Measurements from ENCODE around the gene UTY. TPM values are rescaled to one million over a fixed set of nuclear protein-coding genes. Genes with fewer than 3 reads are reported as not detected.

UTY gene
- total RNA-seq, 4 donors from 2014 or later, result 0.06 to 48.8 (median 32.9) TPM; not detected in 1

- Histone ChIP-seq H3K4me3 (no peak overlapping the region), H3K9me3 (no peaks in the 10 kb centered on the region), H3K36me3 (peaks cover 0 to 12% (median 0%) of the 10 kb centered on the region in 3 donors), H3K4me1 (no peaks in the 10 kb centered on the region), H3K27me3 (no peaks in the 10 kb centered on the region), H3K27ac (no peak overlapping the region)
- no peak for DNase-seq
- TF ChIP-seq POLR2A (IDR thresholded peaks at IDR 0.05), result no peak
- TF ChIP-seq, protein P1, sequence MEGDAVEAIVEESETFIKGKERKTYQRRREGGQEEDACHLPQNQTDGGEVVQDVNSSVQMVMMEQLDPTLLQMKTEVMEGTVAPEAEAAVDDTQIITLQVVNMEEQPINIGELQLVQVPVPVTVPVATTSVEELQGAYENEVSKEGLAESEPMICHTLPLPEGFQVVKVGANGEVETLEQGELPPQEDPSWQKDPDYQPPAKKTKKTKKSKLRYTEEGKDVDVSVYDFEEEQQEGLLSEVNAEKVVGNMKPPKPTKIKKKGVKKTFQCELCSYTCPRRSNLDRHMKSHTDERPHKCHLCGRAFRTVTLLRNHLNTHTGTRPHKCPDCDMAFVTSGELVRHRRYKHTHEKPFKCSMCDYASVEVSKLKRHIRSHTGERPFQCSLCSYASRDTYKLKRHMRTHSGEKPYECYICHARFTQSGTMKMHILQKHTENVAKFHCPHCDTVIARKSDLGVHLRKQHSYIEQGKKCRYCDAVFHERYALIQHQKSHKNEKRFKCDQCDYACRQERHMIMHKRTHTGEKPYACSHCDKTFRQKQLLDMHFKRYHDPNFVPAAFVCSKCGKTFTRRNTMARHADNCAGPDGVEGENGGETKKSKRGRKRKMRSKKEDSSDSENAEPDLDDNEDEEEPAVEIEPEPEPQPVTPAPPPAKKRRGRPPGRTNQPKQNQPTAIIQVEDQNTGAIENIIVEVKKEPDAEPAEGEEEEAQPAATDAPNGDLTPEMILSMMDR (IDR thresholded peaks at IDR 0.05), result no peak
- intact Hi-C loops (cut with DNase I), result no loop called here
- 75% methylated on average over 6 of the region's 6 CpGs; no CpG with 5 or more reads in 1 of the 2 donors for WGBS, 2 donors
Measured at GRCh38 chrY:13416869-13417661, 62.8 kb downstream of the UTY start.

- Histone ChIP-seq H3K27me3 (no peaks in the 10 kb centered on the region), H3K4me3 (no peak overlapping the region), H3K4me1 (no peaks in the 10 kb centered on the region), H3K36me3 (peaks cover 0 to 16% (median 0%) of the 10 kb centered on the region in 3 donors), H3K9me3 (no peaks in the 10 kb centered on the region), H3K27ac (no peak overlapping the region)
- intact Hi-C loops (cut with DNase I), result no loop called here
- no peak for DNase-seq
- TF ChIP-seq POLR2A (IDR thresholded peaks at IDR 0.05), result no peak
- TF ChIP-seq, protein P1 (IDR thresholded peaks at IDR 0.05), result no peak
Measured at GRCh38 chrY:13415556-13415955, 64.3 kb downstream of the UTY start.

GRCh38 chrY:13398876-13399275 is 81.0 kb downstream of the UTY start:
- no peak overlapping the region for H3K27ac ChIP-seq
- no peaks in the 10 kb centered on the region for H3K9me3 ChIP-seq
- H3K36me3 ChIP-seq, result peaks cover 0 to 11% (median 0%) of the 10 kb centered on the region in 3 donors
- intact Hi-C loops (cut with DNase I), result no loop called here
- H3K27me3 ChIP-seq, result no peaks in the 10 kb centered on the region
- no peak for DNase-seq
- no peaks in the 10 kb centered on the region for H3K4me1 ChIP-seq
- H3K4me3 ChIP-seq, result no peak overlapping the region
- WGBS, 2 donors, result 67% methylated on average over 1 of the region's 2 CpGs; no CpG with 5 or more reads in 1 of the 2 donors
- TF ChIP-seq POLR2A (IDR thresholded peaks at IDR 0.05), result no peak
- TF ChIP-seq, protein P1 (IDR thresholded peaks at IDR 0.05), result no peak

DNA sequence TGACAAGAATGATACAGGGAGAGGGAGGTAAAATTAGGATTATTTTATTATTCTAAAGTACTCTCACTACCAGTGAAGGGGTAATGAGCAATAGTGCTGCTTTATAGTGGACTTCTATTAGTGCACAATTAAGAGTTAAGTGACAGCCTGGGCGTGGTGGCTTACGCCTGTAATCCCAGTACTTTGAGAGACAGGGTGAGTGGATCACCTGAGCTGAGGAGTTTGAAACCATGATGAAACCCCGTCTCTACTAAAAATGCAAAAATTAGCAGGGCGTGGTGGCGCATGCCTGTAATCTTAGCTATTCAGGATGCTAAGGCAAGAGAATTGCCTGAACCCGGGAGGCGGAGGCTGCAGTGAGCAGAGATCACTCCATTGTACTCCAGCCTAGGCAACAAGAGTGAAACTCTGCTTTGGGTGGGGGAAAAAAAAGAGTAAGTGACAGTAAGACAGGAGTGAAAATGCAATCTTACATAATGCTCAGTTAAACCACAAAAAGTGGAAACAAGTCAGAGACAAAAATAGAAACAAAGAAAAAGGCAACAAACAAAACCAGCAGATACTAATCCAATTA is 98.6 kb downstream of the UTY start:
- H3K4me3 ChIP-seq, result no peak overlapping the region
- no peak overlapping the region for H3K27ac ChIP-seq
- 53% methylated on average over 7 of the region's 7 CpGs; no CpG with 5 or more reads in 1 of the 2 donors for WGBS, 2 donors
- H3K4me1 ChIP-seq, result no peaks in the 10 kb centered on the region
- intact Hi-C loops (cut with DNase I), result no loop called here
- TF ChIP-seq, protein P1 (IDR thresholded peaks at IDR 0.05), result no peak
- TF ChIP-seq POLR2A (IDR thresholded peaks at IDR 0.05), result no peak
- H3K9me3 ChIP-seq, result no peaks in the 10 kb centered on the region
- no peaks in the 10 kb centered on the region for H3K27me3 ChIP-seq
- DNase-seq, result no peak
- H3K36me3 ChIP-seq, result peaks cover 0 to 6% (median 0%) of the 10 kb centered on the region in 3 donors
